GM23338 (cell line): ENCODE data around the gene RBFOX1. TPM values are rescaled to one million over a fixed set of nuclear protein-coding genes. Genes with fewer than 3 reads are reported as not detected.

ENCODE experiments used
- ATAC-seq: fragments of 200-7000 bp; cut with Tn5 transposase; 3 replicates; pipeline ENCODE4 v1.9.1; 2020
- DNase-seq: peaks from one replicate; pipeline ENCODE4 v3.0.0-alpha.2; 2015; ENCODE audit warnings: low spot score
- H2AFZ ChIP-seq: fragments of 200-600 bp; sonication (generic); 2 replicates; pipeline ENCODE4 v1.8.0; 2016; ENCODE audit warnings: antibody characterized with exemption, mild to moderate bottlenecking, moderate library complexity
- H3F3A ChIP-seq: fragments of 200-600 bp; sonication (generic); replicated peaks from 2 replicates; pipeline ENCODE4 v1.8.0; 2017; ENCODE audit warnings: antibody characterized with exemption, mixed run types, low read depth
- H3K27ac ChIP-seq: fragments of 200-600 bp; sonication (generic); 2 replicates; pipeline ENCODE4 v1.6.1; 2016; ENCODE audit warnings: low read depth
- H3K27me3 ChIP-seq: fragments of 200-600 bp; sonication (generic); 2 replicates; pipeline ENCODE4 v1.8.0; 2016; ENCODE audit warnings: mild to moderate bottlenecking, mixed run types, moderate library complexity; ENCODE audit not compliant: insufficient read depth
- H3K36me3 ChIP-seq: fragments of 200-600 bp; sonication (generic); 2 replicates; pipeline ENCODE4 v1.8.0; 2016; ENCODE audit warnings: mild to moderate bottlenecking; ENCODE audit not compliant: insufficient read depth
- H3K4me1 ChIP-seq: fragments of 200-600 bp; sonication (generic); 2 replicates; pipeline ENCODE4 v1.8.0; 2016; ENCODE audit warnings: mild to moderate bottlenecking, moderate library complexity; ENCODE audit not compliant: insufficient read depth
- H3K4me2 ChIP-seq: fragments of 200-600 bp; sonication (generic); 2 replicates; pipeline ENCODE4 v1.7.1; 2017; ENCODE audit warnings: mixed run types
- H3K4me3 ChIP-seq: fragments of 200-600 bp; sonication (generic); 2 replicates; pipeline ENCODE4 v1.6.1; 2016; ENCODE audit warnings: mixed run types
- H3K79me2 ChIP-seq: fragments of 200-600 bp; sonication (generic); replicated peaks from 2 replicates; pipeline ENCODE4 v1.8.0; 2017; ENCODE audit warnings: mild to moderate bottlenecking; ENCODE audit not compliant: insufficient read depth
- H3K9me2 ChIP-seq: fragments of 200-600 bp; sonication (generic); 2 replicates; pipeline ENCODE4 v1.8.0; 2017; ENCODE audit not compliant: insufficient read depth
- H4K20me1 ChIP-seq: fragments of 200-600 bp; sonication (generic); replicated peaks from 2 replicates; pipeline ENCODE4 v1.8.0; 2017; ENCODE audit warnings: mild to moderate bottlenecking; ENCODE audit not compliant: insufficient read depth
- H3K27ac Mint-ChIP-seq: 2 replicates; pipeline ENCODE4 v1.8.0; 2020; ENCODE audit warnings: inconsistent platforms, mild to moderate bottlenecking, moderate library complexity, mixed read lengths
- H3K27me3 Mint-ChIP-seq: 3 replicates; pipeline ENCODE4 v1.8.0; 2022; ENCODE audit warnings: low read depth, mild to moderate bottlenecking, moderate library complexity, mixed read lengths, inconsistent platforms; ENCODE audit not compliant: insufficient read depth, poor library complexity
- H3K36me3 Mint-ChIP-seq: 3 replicates; pipeline ENCODE4 v1.8.0; 2021; ENCODE audit warnings: low read depth, mild to moderate bottlenecking, inconsistent platforms, moderate library complexity, mixed read lengths
- H3K4me1 Mint-ChIP-seq: 3 replicates; pipeline ENCODE4 v1.8.0; 2020; ENCODE audit warnings: mild to moderate bottlenecking, inconsistent platforms, mixed read lengths
- H3K4me3 Mint-ChIP-seq: 3 replicates; pipeline ENCODE4 v1.8.0; 2021; ENCODE audit warnings: moderate library complexity, mild to moderate bottlenecking, inconsistent platforms, mixed read lengths
- H3K9me3 Mint-ChIP-seq: 3 replicates; pipeline ENCODE4 v1.8.0; 2020; ENCODE audit warnings: moderate library complexity, mild to moderate bottlenecking, inconsistent platforms, mixed read lengths
- CREB1 ChIP-seq: fragments of 250-450 bp; sonication (Bioruptor Pico); IDR thresholded peaks from 2 replicates; pipeline ENCODE4 v1.5.0; 2020; ENCODE audit warnings: low read depth, mild to moderate bottlenecking, moderate library complexity
- EZH2phosphoT487 ChIP-seq: fragments of 200-600 bp; sonication (generic); IDR thresholded peaks from one replicate; pipeline ENCODE4 v1.8.1; 2018; ENCODE audit warnings: antibody characterized with exemption; ENCODE audit not compliant: unreplicated experiment
- STAT1 ChIP-seq: IDR thresholded peaks from one replicate; pipeline ENCODE4 v1.6.1; 2016; ENCODE audit warnings: antibody characterized with exemption; ENCODE audit not compliant: unreplicated experiment
- ZNF114 ChIP-seq: fragments of 250-450 bp; sonication (Bioruptor Pico); IDR thresholded peaks from 2 replicates; pipeline ENCODE4 v1.5.0; 2020; ENCODE audit warnings: mild to moderate bottlenecking, moderate library complexity
- polyA plus RNA-seq: library from polyadenylated mRNA; unstranded; fragments of >200 nt; fragmentation: Nextera tagmentation; extraction: Ambion mirVana; gene quantifications from 2 replicates; pipeline ENCODE4 v1.2.1, GENCODE V29; 2016
- total RNA-seq: library from RNA; depleted of rRNA; stranded (reverse); fragments of >200 nt; shearing (Covaris generic); gene quantifications from 2 replicates; pipeline ENCODE4 v1.2.3, GENCODE V29; 2014
- TF ChIP-seq, protein P1 (sequence below): fragments of 250-450 bp; sonication (Bioruptor Pico); IDR thresholded peaks from 2 replicates; pipeline ENCODE4 v1.5.0; 2020; ENCODE audit warnings: mild to moderate bottlenecking, moderate library complexity
- TF ChIP-seq, protein P2 (sequence below): IDR thresholded peaks from one replicate; pipeline ENCODE4 v1.6.1; 2018; ENCODE audit warnings: antibody characterized with exemption; ENCODE audit not compliant: unreplicated experiment
- TF ChIP-seq, protein P3 (sequence below): IDR thresholded peaks from 2 replicates; pipeline ENCODE4 v1.6.1; 2016; ENCODE audit warnings: antibody characterized with exemption
- TF ChIP-seq, protein P4 (sequence below), 2 experiments: fragments of 200-600 bp in 1 of 2; sonication (generic) in 1 of 2; conservative IDR thresholded peaks; 2 replicates each; pipeline versions ENCODE4 v1.5.1 to v1.6.1; 2016 to 2017; ENCODE audit warnings: antibody characterized with exemption in 2 of 2, low read depth in 2 of 2, mild to moderate bottlenecking in 2 of 2, moderate library complexity in 1 of 2

RBFOX1 gene
- total and polyA plus RNA-seq, 2 experiments from 2014 or later: 2.5 to 3.6 TPM

DNA sequence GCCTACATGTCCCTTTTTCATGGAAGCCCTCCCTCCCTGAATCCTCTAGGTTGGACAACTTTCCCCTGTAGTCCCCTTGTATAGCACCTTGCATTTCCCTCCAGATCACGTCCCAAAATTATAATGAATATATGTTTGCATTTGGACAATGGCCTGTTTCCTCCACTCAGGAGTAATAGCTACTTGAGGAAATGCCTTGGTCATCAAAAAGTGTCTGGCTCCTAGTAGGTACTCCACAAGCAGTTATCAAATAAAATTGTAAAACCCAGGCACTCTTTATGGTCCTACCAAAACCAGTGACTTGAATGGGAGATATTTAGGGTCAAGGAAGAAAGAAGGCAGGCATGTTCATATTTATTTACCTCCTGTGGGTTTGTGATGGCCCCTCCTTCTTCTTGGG lies 59.6 kb downstream of the RBFOX1 start (continued):
- TF ChIP-seq, protein P1, sequence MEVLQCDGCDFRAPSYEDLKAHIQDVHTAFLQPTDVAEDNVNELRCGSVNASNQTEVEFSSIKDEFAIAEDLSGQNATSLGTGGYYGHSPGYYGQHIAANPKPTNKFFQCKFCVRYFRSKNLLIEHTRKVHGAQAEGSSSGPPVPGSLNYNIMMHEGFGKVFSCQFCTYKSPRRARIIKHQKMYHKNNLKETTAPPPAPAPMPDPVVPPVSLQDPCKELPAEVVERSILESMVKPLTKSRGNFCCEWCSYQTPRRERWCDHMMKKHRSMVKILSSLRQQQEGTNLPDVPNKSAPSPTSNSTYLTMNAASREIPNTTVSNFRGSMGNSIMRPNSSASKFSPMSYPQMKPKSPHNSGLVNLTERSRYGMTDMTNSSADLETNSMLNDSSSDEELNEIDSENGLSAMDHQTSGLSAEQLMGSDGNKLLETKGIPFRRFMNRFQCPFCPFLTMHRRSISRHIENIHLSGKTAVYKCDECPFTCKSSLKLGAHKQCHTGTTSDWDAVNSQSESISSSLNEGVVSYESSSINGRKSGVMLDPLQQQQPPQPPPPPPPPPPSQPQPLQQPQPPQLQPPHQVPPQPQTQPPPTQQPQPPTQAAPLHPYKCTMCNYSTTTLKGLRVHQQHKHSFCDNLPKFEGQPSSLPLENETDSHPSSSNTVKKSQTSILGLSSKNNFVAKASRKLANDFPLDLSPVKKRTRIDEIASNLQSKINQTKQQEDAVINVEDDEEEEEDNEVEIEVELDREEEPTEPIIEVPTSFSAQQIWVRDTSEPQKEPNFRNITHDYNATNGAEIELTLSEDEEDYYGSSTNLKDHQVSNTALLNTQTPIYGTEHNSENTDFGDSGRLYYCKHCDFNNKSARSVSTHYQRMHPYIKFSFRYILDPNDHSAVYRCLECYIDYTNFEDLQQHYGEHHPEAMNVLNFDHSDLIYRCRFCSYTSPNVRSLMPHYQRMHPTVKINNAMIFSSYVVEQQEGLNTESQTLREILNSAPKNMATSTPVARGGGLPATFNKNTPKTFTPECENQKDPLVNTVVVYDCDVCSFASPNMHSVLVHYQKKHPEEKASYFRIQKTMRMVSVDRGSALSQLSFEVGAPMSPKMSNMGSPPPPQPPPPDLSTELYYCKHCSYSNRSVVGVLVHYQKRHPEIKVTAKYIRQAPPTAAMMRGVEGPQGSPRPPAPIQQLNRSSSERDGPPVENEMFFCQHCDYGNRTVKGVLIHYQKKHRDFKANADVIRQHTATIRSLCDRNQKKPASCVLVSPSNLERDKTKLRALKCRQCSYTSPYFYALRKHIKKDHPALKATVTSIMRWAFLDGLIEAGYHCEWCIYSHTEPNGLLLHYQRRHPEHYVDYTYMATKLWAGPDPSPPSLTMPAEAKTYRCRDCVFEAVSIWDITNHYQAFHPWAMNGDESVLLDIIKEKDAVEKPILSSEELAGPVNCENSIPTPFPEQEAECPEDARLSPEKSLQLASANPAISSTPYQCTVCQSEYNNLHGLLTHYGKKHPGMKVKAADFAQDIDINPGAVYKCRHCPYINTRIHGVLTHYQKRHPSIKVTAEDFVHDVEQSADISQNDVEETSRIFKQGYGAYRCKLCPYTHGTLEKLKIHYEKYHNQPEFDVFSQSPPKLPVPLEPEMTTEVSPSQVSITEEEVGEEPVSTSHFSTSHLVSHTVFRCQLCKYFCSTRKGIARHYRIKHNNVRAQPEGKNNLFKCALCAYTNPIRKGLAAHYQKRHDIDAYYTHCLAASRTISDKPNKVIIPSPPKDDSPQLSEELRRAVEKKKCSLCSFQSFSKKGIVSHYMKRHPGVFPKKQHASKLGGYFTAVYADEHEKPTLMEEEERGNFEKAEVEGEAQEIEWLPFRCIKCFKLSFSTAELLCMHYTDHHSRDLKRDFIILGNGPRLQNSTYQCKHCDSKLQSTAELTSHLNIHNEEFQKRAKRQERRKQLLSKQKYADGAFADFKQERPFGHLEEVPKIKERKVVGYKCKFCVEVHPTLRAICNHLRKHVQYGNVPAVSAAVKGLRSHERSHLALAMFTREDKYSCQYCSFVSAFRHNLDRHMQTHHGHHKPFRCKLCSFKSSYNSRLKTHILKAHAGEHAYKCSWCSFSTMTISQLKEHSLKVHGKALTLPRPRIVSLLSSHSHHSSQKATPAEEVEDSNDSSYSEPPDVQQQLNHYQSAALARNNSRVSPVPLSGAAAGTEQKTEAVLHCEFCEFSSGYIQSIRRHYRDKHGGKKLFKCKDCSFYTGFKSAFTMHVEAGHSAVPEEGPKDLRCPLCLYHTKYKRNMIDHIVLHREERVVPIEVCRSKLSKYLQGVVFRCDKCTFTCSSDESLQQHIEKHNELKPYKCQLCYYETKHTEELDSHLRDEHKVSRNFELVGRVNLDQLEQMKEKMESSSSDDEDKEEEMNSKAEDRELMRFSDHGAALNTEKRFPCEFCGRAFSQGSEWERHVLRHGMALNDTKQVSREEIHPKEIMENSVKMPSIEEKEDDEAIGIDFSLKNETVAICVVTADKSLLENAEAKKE (CRISPR knock-in tag): no peak
- TF ChIP-seq CREB1 (CRISPR knock-in tag): no peak

DNA sequence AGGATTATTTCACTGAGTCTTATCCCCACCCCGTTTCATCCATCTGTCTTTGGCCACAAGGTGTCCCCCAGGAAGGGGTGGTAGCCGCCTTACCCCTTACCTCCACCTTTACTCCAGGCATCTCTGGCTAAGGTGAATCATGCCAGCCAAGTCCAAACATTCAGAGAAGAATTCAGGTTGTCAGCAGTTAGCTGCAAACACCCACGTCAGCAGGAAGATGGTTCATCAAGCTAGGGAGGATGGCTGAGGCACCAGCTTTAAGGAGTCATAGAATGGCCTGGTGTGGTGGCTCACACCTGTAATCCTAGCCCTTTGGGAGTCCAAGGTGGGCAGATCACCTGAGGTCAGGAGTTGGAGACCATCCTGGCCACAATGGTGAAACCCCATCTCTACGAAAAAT lies 61.0 kb downstream of the RBFOX1 start:
- Histone ChIP-seq H3K27ac (no peak overlapping the region), H3K79me2 (no peaks in the 10 kb centered on the region), H3K9me2 (no peaks in the 10 kb centered on the region), H2AFZ (no peak overlapping the region), H3F3A (no peaks in the 10 kb centered on the region), H3K36me3 (peaks cover 9% of the 10 kb centered on the region; the same call in 1 of the 2 replicates), H3K4me1 (no peaks in the 10 kb centered on the region), H3K4me2 (no peak overlapping the region), H3K4me3 (no peak overlapping the region), H4K20me1 (no peaks in the 10 kb centered on the region), H3K27me3 (no peaks in the 10 kb centered on the region)
- Mint-ChIP-seq H3K9me3 (peaks cover 10% of the 10 kb centered on the region; the same call in 2 of the 3 replicates), H3K27me3 (no peaks in the 10 kb centered on the region), H3K27ac (no peak overlapping the region), H3K4me3 (no peak overlapping the region), H3K36me3 (no peaks in the 10 kb centered on the region; the same call in 2 of the 3 replicates), H3K4me1 (no peaks in the 10 kb centered on the region; the same call in 2 of the 3 replicates)
- no peak for ATAC-seq
- TF ChIP-seq, protein P2, sequence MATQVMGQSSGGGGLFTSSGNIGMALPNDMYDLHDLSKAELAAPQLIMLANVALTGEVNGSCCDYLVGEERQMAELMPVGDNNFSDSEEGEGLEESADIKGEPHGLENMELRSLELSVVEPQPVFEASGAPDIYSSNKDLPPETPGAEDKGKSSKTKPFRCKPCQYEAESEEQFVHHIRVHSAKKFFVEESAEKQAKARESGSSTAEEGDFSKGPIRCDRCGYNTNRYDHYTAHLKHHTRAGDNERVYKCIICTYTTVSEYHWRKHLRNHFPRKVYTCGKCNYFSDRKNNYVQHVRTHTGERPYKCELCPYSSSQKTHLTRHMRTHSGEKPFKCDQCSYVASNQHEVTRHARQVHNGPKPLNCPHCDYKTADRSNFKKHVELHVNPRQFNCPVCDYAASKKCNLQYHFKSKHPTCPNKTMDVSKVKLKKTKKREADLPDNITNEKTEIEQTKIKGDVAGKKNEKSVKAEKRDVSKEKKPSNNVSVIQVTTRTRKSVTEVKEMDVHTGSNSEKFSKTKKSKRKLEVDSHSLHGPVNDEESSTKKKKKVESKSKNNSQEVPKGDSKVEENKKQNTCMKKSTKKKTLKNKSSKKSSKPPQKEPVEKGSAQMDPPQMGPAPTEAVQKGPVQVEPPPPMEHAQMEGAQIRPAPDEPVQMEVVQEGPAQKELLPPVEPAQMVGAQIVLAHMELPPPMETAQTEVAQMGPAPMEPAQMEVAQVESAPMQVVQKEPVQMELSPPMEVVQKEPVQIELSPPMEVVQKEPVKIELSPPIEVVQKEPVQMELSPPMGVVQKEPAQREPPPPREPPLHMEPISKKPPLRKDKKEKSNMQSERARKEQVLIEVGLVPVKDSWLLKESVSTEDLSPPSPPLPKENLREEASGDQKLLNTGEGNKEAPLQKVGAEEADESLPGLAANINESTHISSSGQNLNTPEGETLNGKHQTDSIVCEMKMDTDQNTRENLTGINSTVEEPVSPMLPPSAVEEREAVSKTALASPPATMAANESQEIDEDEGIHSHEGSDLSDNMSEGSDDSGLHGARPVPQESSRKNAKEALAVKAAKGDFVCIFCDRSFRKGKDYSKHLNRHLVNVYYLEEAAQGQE: no peak
- TF ChIP-seq EZH2phosphoT487 (no peak), CREB1 (CRISPR knock-in tag) (no peak), ZNF114 (no peak), STAT1 (no peak)
- TF ChIP-seq, protein P3, sequence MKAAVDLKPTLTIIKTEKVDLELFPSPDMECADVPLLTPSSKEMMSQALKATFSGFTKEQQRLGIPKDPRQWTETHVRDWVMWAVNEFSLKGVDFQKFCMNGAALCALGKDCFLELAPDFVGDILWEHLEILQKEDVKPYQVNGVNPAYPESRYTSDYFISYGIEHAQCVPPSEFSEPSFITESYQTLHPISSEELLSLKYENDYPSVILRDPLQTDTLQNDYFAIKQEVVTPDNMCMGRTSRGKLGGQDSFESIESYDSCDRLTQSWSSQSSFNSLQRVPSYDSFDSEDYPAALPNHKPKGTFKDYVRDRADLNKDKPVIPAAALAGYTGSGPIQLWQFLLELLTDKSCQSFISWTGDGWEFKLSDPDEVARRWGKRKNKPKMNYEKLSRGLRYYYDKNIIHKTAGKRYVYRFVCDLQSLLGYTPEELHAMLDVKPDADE: no peak
- TF ChIP-seq, protein P4, sequence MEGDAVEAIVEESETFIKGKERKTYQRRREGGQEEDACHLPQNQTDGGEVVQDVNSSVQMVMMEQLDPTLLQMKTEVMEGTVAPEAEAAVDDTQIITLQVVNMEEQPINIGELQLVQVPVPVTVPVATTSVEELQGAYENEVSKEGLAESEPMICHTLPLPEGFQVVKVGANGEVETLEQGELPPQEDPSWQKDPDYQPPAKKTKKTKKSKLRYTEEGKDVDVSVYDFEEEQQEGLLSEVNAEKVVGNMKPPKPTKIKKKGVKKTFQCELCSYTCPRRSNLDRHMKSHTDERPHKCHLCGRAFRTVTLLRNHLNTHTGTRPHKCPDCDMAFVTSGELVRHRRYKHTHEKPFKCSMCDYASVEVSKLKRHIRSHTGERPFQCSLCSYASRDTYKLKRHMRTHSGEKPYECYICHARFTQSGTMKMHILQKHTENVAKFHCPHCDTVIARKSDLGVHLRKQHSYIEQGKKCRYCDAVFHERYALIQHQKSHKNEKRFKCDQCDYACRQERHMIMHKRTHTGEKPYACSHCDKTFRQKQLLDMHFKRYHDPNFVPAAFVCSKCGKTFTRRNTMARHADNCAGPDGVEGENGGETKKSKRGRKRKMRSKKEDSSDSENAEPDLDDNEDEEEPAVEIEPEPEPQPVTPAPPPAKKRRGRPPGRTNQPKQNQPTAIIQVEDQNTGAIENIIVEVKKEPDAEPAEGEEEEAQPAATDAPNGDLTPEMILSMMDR (conservative IDR thresholded peaks at IDR 0.05; ENCODE audit: low read depth in 2 of 2): no peak
- no peak for DNase-seq
